ENCODE data around the gene CWH43.
"Not testable (repeated sequence)": the region's sequence is repeated elsewhere in the genome, so short reads cannot be mapped to it uniquely, and the experiment has no call there.

Gene CWH43

DNA sequence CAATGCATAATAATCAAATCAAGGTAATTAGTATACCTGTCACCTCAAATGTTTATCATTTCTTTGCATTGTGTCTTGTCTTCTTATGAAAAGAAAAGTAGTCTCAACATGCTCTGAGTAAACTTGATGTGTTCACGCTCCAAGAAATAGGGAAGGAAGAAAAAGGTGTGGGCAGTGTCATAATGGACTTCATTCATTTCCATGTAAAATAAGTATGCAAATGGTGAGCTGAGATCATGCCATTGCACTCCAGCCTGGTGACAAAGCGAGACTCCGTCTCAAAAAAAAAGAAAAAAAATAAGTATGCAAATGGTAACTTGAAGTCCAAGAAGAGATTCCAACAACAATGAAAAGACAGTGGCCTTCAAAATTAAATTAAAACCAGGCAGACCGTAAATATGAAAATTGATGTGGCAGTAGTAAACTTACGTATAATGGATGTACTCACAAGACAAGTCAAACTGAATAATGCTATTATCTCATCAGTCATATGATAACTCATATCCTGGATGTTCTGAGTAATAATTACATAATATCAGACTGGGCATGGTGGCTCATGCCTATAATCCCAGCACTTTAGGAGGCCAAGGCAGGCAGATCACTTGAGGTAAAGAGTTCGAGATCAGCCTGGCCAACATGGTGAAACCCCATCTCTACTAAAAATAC lies 6.0 kb upstream of the CWH43 start:
- DNase-seq: no peak

GRCh38 chr4:48984005-48984404 lies 2.1 kb upstream of the CWH43 start:
- DNase-seq: not testable (repeated sequence)

DNA sequence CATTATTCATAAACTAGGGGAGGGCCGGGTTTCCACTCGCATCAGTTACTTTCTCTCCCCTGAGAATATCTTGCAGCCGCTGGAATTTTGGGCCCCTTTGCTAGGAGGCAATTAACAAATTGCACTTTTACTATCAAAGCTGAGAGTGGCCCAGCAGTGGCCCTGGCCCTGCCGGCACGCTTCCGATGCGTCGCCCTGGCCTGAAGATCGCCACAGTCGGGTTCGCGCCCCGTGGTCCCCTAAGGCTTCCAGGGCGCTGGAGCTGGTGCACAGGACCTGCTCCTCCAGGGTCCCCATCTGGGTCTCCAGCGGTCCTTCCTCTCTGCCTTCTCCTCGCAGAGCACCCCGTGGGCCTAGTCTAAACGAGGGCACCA lies 486 bp upstream of the CWH43 start:
- DNase-seq: no peak

DNA sequence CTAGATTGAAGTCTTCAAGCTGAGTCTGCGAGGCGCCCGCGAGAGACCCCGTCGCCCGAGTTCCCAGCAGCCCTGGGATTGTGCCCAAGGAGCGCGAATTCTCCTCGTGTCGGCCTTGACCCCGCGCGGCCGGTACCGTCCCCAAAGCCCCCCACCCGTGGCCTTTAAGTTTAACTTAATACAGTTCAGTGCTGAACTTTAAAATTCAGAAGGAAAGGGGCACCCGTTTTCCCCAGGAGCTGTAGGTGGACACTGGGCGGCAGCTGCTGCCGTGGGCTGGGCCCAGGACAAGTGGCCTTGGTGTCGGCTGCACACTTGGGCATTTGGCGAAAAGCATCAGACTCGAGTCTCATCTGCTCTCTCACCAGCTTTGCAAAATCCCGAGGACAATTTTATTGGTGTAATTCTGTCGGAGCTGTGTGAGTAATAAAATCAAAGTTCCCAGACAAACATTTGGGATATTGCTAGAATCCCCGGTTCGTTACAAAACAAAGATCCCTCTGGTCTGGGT lies 634 bp downstream of the CWH43 start:
- no peak for DNase-seq

DNA sequence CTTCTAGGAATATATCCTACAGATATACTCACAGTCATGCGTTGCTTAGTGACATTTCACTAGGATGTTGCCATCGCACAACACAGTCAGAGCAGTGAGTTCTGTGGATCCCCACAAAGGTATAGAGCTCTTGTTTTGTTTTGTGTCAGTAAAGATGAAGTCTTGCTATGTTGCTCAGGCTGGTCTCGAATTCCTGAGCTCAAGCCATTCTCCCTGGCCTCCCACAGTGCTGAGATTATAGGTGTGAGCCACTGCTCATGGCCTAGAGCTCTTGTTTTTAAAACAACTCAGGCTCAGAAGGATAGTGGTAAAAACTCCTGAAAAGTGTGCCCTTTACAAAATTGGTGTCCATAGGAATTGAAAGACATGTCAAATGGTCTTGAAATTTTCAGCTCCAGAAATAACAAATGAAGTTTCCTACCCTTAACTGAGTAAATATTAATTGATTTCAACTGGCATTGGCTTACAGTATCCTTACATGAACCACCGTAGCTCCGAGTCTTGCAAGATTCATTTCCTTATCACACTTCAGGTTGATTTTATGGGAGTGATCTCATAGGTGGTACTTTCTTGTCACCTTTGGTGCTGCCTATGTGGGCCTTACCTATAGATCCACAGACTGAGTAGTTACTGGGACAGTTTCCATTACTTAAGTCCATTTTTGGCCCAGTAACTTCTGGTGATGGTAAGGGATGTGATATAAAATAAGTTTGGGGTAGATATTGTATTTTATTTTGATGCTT lies 3.6 kb downstream of the CWH43 start:
- no peak for DNase-seq

DNA sequence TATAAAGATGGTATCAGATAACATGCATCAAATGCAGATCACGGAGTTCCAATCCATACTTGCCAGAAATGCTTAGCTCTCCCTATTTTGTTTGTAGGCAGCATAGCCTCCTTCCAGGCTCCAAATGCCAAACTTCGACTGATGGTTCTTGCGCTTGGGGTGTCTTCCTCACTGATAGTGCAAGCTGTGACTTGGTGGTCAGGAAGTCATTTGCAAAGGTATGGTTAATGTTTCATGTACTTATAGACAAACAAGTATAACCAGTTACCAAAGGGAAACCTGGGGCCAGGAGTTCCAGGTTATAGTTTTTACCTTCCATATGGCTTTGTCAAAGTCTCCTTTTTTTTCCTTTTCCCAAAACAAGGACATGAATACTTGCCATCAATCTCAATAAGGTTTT lies 5.3 kb downstream of the CWH43 start:
- no peak for DNase-seq

DNA sequence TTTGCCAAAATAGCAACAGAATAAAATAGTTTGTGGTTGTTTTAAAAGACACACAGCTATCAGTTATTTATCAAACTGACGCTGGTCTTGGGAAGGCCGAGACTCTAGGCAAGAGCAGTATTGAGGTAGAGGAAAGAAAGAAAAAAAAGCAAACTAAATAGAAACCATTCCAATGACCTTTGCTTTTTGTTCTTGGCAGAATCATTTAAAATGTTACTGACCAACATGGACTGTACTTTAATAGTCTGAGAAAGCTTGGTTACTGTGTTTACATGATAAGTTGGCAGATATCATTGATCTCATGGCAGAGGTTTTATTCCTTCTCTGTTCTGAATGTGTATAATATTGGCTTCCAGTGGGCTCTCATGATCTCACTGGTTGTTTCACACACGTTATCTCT lies 11.9 kb downstream of the CWH43 start:
- no peak for DNase-seq

GRCh38 chr4:48998440-48998839 lies 12.4 kb downstream of the CWH43 start:
- DNase-seq: no peak

- DNase-seq: peak in 1 of 3 experiments; percentile 50
Observed at GRCh38 chr4:49000806-49001205, 14.7 kb downstream of the CWH43 start.

- DNase-seq: no peak
Observed at GRCh38 chr4:49002931-49003330, 16.9 kb downstream of the CWH43 start.

DNA sequence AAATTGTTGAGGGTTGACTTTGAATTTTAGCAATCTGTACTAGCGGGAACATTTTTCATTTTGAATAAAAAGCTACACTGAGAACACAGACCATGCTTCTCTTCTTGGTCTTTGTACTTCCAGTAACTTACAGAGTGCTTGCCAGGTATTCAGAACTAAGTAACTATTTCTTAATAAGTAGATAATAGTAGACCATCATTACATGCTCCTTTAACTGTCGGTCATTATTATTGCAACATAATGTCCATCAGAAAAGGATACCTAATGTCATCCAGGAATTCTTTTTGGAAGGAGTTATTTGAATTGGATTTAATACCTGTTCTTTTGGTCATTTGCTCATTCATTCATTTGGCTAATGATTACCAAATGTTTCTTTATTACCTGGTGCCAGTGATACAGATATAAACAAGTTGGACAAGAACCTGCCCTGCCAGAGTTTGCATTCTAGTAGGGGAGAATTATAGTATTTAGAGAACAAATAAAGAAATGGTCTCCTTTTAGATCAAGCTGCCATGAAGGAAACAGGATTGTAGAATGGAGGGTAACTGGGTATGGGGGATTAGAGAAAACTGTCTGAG lies 32.7 kb downstream of the CWH43 start:
- DNase-seq: no peak

DNA sequence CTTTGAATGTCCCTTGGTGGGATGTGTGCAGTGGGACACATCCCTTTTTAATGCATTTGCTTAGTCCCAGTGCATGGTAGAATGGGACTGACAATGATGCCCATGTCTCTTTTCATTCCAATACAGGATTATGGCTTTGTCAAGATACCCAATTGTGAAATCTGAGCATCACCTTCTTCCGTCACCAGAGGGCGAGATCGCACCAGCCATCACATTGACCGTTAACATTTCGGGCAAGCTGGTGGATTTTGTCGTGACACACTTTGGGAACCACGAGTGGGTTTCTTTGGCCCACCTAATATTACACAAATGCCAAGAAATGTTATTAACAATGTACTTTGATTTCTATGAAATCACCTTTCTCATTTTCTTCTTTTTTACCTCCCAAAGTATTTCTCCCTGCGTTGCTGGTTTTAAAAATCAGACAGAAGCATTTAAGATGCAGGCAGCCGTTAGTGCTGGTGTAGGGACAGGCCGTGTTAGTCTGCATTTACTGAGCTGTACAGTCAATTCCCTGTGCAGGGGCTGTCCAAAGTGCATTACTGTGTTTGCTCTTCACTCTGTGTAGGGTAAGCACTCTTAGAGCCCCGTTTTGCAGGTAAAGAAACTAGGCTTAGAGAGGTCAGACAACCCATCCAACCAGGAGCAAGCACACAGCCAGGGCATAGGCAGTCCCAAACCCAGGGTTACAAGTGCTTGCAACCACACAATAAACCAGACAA lies 46.5 kb downstream of the CWH43 start:
- peak; percentile 5 to 66 (median 20) for DNase-seq

GRCh38 chr4:49036528-49036927 lies 50.5 kb downstream of the CWH43 start:
- DNase-seq: no peak

DNA sequence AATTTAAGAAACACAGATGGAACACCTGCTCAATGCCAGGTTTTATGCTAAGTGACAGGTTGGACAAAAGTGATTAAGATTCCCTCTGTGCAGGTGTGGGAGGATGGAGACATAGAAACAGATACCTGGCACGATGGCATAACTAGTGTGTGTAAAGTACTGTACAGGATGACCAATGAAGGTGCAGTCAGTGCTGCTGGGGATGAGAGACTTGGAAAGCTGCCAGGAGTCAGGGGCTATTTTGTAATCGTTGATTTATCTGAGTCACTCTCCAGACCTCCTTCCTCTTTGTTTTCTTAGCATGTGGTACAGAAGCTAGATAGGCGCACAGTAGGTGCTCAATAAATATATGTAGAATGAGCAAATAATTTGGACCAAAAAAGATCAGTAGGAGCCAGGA lies 58.2 kb downstream of the CWH43 start:
- peak in 1 of 3 experiments; percentile 60 for DNase-seq

GRCh38 chr4:49058306-49058705 lies 72.2 kb downstream of the CWH43 start:
- DNase-seq: no peak

DNA sequence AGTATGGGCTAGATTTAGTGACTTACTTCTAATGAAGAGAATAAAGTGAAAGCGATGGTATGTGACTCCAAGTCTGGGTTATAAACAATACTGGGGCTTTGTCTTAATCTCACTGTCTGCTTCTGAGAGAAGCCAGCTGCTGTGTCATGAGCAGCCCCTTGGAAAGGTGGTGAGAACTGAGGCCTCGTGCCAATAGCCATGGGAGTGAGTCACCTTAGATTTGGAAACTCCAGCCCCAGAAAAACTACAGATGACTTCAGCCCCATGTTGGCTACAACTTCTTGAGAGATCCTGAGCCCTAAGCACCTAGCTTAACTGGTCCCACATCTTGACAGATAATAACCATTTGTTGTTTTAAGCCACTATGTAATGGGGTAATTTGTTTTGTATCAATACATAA lies 77.6 kb downstream of the CWH43 start:
- DNase-seq: no peak

GRCh38 chr4:49072196-49072595 lies 86.1 kb downstream of the CWH43 start:
- not testable (repeated sequence) for DNase-seq

GRCh38 chr4:49091883-49092282 lies 105.8 kb downstream of the CWH43 start:
- DNase-seq: not testable (repeated sequence)

DNA sequence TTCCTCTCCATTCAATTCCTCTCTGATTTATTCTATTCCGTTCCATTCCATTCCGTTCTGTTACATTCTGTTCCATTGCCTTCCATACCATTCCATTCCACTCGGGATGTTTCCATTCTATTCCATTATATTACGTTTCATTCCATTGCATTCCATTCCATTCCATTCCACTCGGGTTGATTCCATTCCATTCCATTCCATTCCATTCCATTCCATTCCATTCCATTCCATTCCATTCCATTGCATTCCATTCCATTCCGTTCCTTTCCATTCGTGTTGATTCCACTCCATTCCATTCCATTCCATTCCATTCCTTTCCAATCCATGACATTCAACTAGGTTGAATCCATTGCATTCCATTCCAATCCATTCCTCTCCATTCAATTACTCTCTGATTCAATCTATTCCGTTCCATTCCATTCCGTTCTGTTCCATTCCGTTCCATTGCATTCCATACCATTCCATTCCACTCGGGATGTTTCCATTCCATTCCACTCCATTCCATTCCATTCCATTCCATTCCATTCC lies 106.6 kb downstream of the CWH43 start:
- not testable (repeated sequence) for DNase-seq

GRCh38 chr4:49096215-49096614 lies 110.1 kb downstream of the CWH43 start:
- not testable (repeated sequence) for DNase-seq

DNA sequence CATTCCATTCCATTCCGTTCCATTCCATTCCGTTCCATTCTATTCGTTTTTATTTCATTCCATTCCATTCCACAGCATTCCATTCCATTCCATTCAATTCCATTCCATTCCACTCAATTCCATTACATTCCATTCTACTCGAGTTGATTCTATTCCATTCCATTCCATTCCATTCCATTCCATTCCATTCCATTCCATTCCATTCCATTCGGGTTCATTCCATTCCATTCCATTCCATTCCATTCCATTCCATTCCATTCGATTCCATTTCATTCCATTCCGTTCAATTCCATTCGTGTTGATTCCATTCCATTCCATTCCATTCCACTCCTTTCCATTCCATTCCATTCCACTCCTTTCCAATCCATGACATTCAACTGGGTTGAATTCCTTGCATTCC lies 110.6 kb downstream of the CWH43 start:
- DNase-seq: not testable (repeated sequence)

GRCh38 chr4:49097071-49097470 lies 111.0 kb downstream of the CWH43 start:
- DNase-seq: not testable (repeated sequence)

DNA sequence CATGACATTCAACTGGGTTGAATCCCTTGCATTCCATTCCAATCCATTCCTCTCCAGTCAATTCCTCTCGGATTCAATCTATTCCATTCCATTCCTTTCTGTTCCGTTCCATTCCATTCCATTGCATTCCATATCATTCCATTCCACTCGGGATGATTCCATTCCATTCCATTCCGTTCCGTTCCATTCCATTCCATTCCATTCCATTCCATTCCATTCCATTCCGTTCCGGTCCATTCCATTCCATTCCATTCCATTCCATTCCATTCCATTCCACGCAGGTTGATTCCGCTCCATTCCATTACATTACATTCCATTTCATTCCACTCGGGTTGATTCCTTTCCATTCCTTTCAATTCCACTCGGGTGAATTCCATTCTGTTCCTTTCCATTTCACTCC lies 111.4 kb downstream of the CWH43 start:
- DNase-seq: not testable (repeated sequence)

Measured in NCI-H1417 (cell line).